Activated T-cell treated with anti-CD3 and anti-CD28 coated beads, Interleukin-2, amount 50 U/mL, for 4 hours (primary cell): ENCODE results near the gene CHTF18. TPM values are rescaled to one million over a fixed set of nuclear protein-coding genes. Genes with fewer than 3 reads are reported as not detected.
"Not testable (repeated sequence)": the region's sequence is repeated elsewhere in the genome, so short reads cannot be mapped to it uniquely, and the experiment has no call there.

ENCODE experiments used
- ATAC-seq, 2 donors: fragments of 200-7000 bp; cut with Tn5 transposase; one replicate each; pipeline ENCODE4 v1.10.0; 2021
- DNase-seq: peaks from one replicate; pipeline ENCODE4 v3.0.0-alpha.2; 2020
- H3K27me3 Mint-ChIP-seq: one replicate; pipeline ENCODE4 v1.8.0; 2021; ENCODE audit warnings: low read depth, mixed read lengths
- H3K36me3 Mint-ChIP-seq: one replicate; pipeline ENCODE4 v1.8.0; 2022; ENCODE audit warnings: mixed read lengths; ENCODE audit not compliant: insufficient read depth
- H3K4me1 Mint-ChIP-seq: one replicate; pipeline ENCODE4 v1.8.0; 2021; ENCODE audit warnings: low read depth, mixed read lengths
- H3K4me3 Mint-ChIP-seq: one replicate; pipeline ENCODE4 v1.8.0; 2021; ENCODE audit warnings: mild to moderate bottlenecking, moderate library complexity, mixed read lengths
- H3K9me3 Mint-ChIP-seq: one replicate; pipeline ENCODE4 v1.8.0; 2021; ENCODE audit warnings: mixed read lengths
- total RNA-seq, 3 donors: library from RNA; stranded (reverse); gene quantifications; one replicate each; pipeline ENCODE4 v1.2.1, GENCODE V29; 2021

CHTF18 gene
- total RNA-seq, 3 donors from 2014 or later, result 138 to 171 (median 161) TPM

- no peaks in the 10 kb centered on the region for H3K9me3 Mint-ChIP-seq
Observed at GRCh38 chr16:751152-752006, 37.0 kb upstream of the CHTF18 start.

GRCh38 chr16:752007-752312, 36.5 kb upstream of the CHTF18 start:
- Mint-ChIP-seq H3K9me3 (no peaks in the 10 kb centered on the region), H3K4me1 (no peaks in the 10 kb centered on the region), H3K27me3 (no peaks in the 10 kb centered on the region), H3K4me3 (no peak overlapping the region), H3K36me3 (no peaks in the 10 kb centered on the region)
- DNase-seq (no peak), ATAC-seq (no peak)

More at GRCh38 chr16:751152-752006, 37.0 kb upstream of the CHTF18 start:
- no peaks in the 10 kb centered on the region for H3K27me3 Mint-ChIP-seq
- H3K4me3 Mint-ChIP-seq, result no peak overlapping the region
- ATAC-seq (no peak), DNase-seq (no peak)
- no peaks in the 10 kb centered on the region for H3K4me1 Mint-ChIP-seq
- H3K36me3 Mint-ChIP-seq, result no peaks in the 10 kb centered on the region

- not testable (repeated sequence) for DNase-seq, H3K9me3 Mint-ChIP-seq, H3K27me3 Mint-ChIP-seq, ATAC-seq, H3K4me1 Mint-ChIP-seq, H3K4me3 Mint-ChIP-seq, H3K36me3 Mint-ChIP-seq
Observed at GRCh38 chr16:754121-754607, 34.3 kb upstream of the CHTF18 start.

- Mint-ChIP-seq H3K9me3 (no peaks in the 10 kb centered on the region), H3K4me3 (no peak overlapping the region)
Observed at GRCh38 chr16:754656-755055, 33.8 kb upstream of the CHTF18 start.

GRCh38 chr16:756428-756827, 32.0 kb upstream of the CHTF18 start:
- ATAC-seq (peak; percentile 37 to 43), DNase-seq (no peak)
- Mint-ChIP-seq H3K4me3 (no peak overlapping the region), H3K27me3 (peaks cover 2% of the 10 kb centered on the region), H3K9me3 (no peaks in the 10 kb centered on the region), H3K4me1 (no peaks in the 10 kb centered on the region), H3K36me3 (no peaks in the 10 kb centered on the region)

More at GRCh38 chr16:754656-755055, 33.8 kb upstream of the CHTF18 start:
- no peaks in the 10 kb centered on the region for H3K36me3 Mint-ChIP-seq
- ATAC-seq (no peak), DNase-seq (no peak)
- H3K27me3 Mint-ChIP-seq, result peaks cover 2% of the 10 kb centered on the region
- H3K4me1 Mint-ChIP-seq, result no peaks in the 10 kb centered on the region

- H3K27me3 Mint-ChIP-seq, result peaks cover 2% of the 10 kb centered on the region
- DNase-seq (no peak), ATAC-seq (no peak)
- no peak overlapping the region for H3K4me3 Mint-ChIP-seq
- no peaks in the 10 kb centered on the region for H3K36me3 Mint-ChIP-seq
- no peaks in the 10 kb centered on the region for H3K4me1 Mint-ChIP-seq
- H3K9me3 Mint-ChIP-seq, result no peaks in the 10 kb centered on the region
Observed at GRCh38 chr16:759110-759910, 29.1 kb upstream of the CHTF18 start.

- DNase-seq, result no peak
- peaks cover 2% of the 10 kb centered on the region for H3K27me3 Mint-ChIP-seq
- H3K4me1 Mint-ChIP-seq, result no peaks in the 10 kb centered on the region
- no peaks in the 10 kb centered on the region for H3K9me3 Mint-ChIP-seq
- no peak overlapping the region for H3K4me3 Mint-ChIP-seq
- H3K36me3 Mint-ChIP-seq, result no peaks in the 10 kb centered on the region
- ATAC-seq, result no peak
Observed at GRCh38 chr16:760065-760464, 28.4 kb upstream of the CHTF18 start.

- no peak for ATAC-seq
- peaks cover 2% of the 10 kb centered on the region for H3K27me3 Mint-ChIP-seq
- no peaks in the 10 kb centered on the region for H3K4me1 Mint-ChIP-seq
- H3K4me3 Mint-ChIP-seq, result no peak within 1 kb of the TSS
- DNase-seq, result no peak
- H3K36me3 Mint-ChIP-seq, result no peaks in the 10 kb centered on the region
- H3K9me3 Mint-ChIP-seq, result no peaks in the 10 kb centered on the region
Observed at GRCh38 chr16:760545-761343, 27.7 kb upstream of the CHTF18 start, which contains the start of gene MSLN. MSLN (plus strand) TSS chr16:760734; CDS start chr16:762681, 1,947 bp downstream.

GRCh38 chr16:761625-762513, 26.6 kb upstream of the CHTF18 start:
- no peaks in the 10 kb centered on the region for H3K36me3 Mint-ChIP-seq
- H3K4me3 Mint-ChIP-seq, result no peak overlapping the region
- DNase-seq, result no peak
- no peaks in the 10 kb centered on the region for H3K9me3 Mint-ChIP-seq
- no peaks in the 10 kb centered on the region for H3K4me1 Mint-ChIP-seq
- H3K27me3 Mint-ChIP-seq, result peaks cover 2% of the 10 kb centered on the region
- ATAC-seq, result no peak

GRCh38 chr16:762595-763268, 25.7 kb upstream of the CHTF18 start:
- no peaks in the 10 kb centered on the region for H3K27me3 Mint-ChIP-seq
- no peak for ATAC-seq
- H3K9me3 Mint-ChIP-seq, result no peaks in the 10 kb centered on the region
- no peaks in the 10 kb centered on the region for H3K4me1 Mint-ChIP-seq
- DNase-seq, result no peak
- no peak overlapping the region for H3K4me3 Mint-ChIP-seq
- H3K36me3 Mint-ChIP-seq, result no peaks in the 10 kb centered on the region

- Mint-ChIP-seq H3K9me3 (no peaks in the 10 kb centered on the region), H3K36me3 (no peaks in the 10 kb centered on the region), H3K4me3 (no peak overlapping the region), H3K27me3 (no peaks in the 10 kb centered on the region), H3K4me1 (no peaks in the 10 kb centered on the region)
- ATAC-seq (no peak), DNase-seq (no peak)
Observed at GRCh38 chr16:763369-764183, 24.8 kb upstream of the CHTF18 start.

- H3K4me1 Mint-ChIP-seq, result no peaks in the 10 kb centered on the region
- H3K36me3 Mint-ChIP-seq, result no peaks in the 10 kb centered on the region
- ATAC-seq (no peak), DNase-seq (no peak)
- no peak overlapping the region for H3K4me3 Mint-ChIP-seq
- H3K27me3 Mint-ChIP-seq, result no peaks in the 10 kb centered on the region
- no peaks in the 10 kb centered on the region for H3K9me3 Mint-ChIP-seq
Observed at GRCh38 chr16:764184-764750, 24.2 kb upstream of the CHTF18 start.
